RWPE1 (cell line): ENCODE measurements around the gene EXD2.
A peak's percentile ranks its signal among the peaks of the same experiment; 100 is the strongest.

Experiments used
- CTCF ChIA-PET: fragments of 350-600 bp; sonication (Branson Sonifier 250); formaldehyde crosslinking; extraction: SDS; loops from one replicate; lab custom pipeline; 2021; lab: Yijun Ruan, JAX
- POLR2A ChIA-PET: fragments of 400-600 bp; formaldehyde crosslinking; extraction: SDS; loops from one replicate; lab custom pipeline; 2020; ENCODE audit warnings: antibody characterized with exemption; ENCODE audit not compliant: low non-redundant PET; lab: Yijun Ruan, JAX
- DNase-seq: peaks from one replicate; pipeline ENCODE4 v3.0.0; 2012; ENCODE audit warnings: low spot score
- H3K27ac ChIP-seq: fragments of 450-650 bp; 2 replicates; pipeline ENCODE4 v1.5.1; 2017
- TF ChIP-seq, protein P1 (sequence below): fragments of 450-650 bp; conservative IDR thresholded peaks from 2 replicates; pipeline ENCODE4 v1.5.1; 2017; ENCODE audit warnings: low read depth, mild to moderate bottlenecking

Gene EXD2

DNA sequence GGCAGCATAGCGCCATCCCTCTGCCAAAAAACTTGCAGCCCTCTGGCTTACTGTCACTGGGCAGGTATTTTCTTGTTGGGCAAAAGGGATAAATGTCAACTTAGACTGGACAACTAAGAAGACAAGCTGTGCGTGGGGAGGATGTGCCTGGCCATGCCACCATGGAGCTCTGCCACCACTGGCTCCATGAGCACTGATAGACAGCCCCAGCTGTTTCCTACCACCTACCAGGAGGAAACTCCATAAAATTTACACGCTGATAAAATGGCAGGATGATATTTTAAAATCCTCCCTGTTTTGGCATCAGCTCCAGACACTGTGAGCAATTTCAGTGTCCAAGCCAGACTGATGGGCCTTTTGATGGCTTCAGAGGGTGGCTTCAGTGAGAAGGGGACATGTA lies 61.6 kb downstream of the EXD2 start:
- POLR2A ChIA-PET = no interaction called here
- no peak overlapping the region for H3K27ac ChIP-seq
- CTCF ChIA-PET = interaction anchor here (0.6 kb wide), 1 partner anchor 333 kb away, joined by 4 read pairs; no protein-coding TSS in a partner anchor
- TF ChIP-seq, protein P1, sequence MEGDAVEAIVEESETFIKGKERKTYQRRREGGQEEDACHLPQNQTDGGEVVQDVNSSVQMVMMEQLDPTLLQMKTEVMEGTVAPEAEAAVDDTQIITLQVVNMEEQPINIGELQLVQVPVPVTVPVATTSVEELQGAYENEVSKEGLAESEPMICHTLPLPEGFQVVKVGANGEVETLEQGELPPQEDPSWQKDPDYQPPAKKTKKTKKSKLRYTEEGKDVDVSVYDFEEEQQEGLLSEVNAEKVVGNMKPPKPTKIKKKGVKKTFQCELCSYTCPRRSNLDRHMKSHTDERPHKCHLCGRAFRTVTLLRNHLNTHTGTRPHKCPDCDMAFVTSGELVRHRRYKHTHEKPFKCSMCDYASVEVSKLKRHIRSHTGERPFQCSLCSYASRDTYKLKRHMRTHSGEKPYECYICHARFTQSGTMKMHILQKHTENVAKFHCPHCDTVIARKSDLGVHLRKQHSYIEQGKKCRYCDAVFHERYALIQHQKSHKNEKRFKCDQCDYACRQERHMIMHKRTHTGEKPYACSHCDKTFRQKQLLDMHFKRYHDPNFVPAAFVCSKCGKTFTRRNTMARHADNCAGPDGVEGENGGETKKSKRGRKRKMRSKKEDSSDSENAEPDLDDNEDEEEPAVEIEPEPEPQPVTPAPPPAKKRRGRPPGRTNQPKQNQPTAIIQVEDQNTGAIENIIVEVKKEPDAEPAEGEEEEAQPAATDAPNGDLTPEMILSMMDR = no peak
- DNase-seq = no peak

DNA sequence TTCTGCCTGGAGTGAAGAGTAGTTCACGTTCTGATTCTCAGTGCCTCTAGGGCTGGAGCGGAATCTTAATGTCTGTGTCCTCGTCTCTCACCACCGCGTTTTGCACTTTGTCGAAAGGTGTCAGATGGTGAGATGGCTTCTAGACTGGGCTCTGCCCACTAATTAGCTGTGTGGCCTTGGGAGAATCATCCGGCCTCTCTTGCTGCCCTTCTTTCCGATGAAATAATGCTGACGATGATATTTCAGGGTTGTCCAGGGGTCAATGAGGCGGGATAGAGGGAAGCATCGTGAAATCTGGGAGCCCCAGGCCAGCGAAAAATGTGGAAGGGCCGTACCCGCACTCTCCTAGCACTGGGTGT lies 67.8 kb downstream of the EXD2 start:
- no peak overlapping the region for H3K27ac ChIP-seq
- CTCF ChIA-PET = interaction anchor here (0.7 kb wide), 1 partner anchor 16 kb away, joined by 3 read pairs; no protein-coding TSS in a partner anchor
- DNase-seq = no peak
- TF ChIP-seq, protein P1 = no peak
- POLR2A ChIA-PET = no interaction called here

DNA sequence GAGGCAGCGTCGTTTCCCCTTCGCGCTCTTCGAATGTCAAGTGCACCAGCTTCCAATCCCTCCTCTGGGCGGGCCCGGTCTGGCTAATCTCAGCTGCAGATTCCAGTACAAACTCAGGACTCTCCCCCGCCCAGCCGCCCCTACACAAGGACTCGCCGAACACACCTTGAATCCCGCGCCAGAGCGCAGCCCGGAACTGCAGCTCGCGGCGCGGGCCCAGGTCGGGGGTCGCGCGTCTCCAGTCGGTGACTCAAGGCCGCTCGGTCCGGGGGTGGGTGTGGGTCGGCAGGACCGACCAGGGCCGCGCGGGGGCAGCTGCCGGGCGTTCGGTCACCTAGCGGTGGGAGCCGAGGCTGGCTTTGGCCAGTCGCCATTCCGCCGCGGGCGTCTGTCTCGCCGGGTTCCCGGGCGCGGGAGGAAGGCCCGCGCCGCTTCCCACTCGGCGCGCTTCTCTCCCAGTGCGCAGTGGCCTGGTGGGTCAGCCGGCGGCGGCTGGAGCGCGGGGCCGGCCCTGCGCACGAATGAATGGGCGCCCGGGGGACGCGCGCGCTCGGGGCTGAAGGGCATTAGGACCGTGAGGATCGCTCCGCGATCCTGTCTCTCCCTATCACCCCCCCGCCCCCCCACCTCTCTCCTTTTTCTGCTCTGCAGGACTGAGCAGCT lies 68.4 kb downstream of the EXD2 start, which contains the start of gene GALNT16:
Gene GALNT16, plus strand, starts transcription at position 632 of the 663 bp plus-strand sequence. CDS start 133 bp downstream, outside the sequence.
- POLR2A ChIA-PET = no interaction called here
- TF ChIP-seq, protein P1 = no peak
- peak; percentile 27 for DNase-seq
- CTCF ChIA-PET = interaction anchor here (0.5 to 0.8 kb wide), 6 partner anchors 9 to 1688 kb away, joined by 3 to 6 read pairs (median 3); no protein-coding TSS in a partner anchor
- H3K27ac ChIP-seq = no peak within 1 kb of the TSS

DNA sequence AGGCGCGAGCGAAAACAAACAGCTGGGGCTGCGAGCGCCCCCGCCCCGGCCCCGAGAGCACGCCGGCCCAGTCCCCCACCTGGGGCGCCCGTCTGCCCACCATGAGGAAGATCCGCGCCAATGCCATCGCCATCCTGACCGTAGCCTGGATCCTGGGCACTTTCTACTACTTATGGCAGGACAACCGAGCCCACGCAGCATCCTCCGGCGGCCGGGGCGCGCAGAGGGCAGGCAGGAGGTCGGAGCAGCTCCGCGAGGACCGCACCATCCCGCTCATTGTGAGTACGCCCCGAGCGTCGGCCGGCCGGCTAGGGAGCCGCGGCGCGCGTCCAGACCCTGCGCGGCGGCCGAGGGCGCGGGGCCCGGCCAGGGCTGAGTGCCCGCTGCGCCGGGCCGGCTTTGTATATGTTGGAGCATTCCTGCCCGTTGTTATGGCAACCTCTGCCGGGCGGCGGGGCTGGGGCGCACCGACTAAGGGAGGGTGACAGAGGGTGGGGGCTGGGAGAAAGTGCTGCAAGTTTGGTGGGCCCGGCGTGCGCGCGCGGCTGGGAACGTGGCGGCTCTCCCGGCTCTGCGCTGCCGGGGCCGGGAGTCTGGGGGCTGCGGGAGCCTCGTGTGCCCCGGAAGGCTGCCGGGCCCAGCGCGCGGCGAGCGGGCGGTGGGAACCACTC lies 69.0 kb downstream of the EXD2 start:
- ChIA-PET CTCF (interaction anchor here (0.5 to 0.8 kb wide), 5 partner anchors 8 to 1689 kb away, joined by 3 to 6 read pairs (median 3); no protein-coding TSS in a partner anchor), POLR2A (no interaction called here)
- DNase-seq = peak; percentile 7
- TF ChIP-seq, protein P1 = no peak
- H3K27ac ChIP-seq = no peak overlapping the region

DNA sequence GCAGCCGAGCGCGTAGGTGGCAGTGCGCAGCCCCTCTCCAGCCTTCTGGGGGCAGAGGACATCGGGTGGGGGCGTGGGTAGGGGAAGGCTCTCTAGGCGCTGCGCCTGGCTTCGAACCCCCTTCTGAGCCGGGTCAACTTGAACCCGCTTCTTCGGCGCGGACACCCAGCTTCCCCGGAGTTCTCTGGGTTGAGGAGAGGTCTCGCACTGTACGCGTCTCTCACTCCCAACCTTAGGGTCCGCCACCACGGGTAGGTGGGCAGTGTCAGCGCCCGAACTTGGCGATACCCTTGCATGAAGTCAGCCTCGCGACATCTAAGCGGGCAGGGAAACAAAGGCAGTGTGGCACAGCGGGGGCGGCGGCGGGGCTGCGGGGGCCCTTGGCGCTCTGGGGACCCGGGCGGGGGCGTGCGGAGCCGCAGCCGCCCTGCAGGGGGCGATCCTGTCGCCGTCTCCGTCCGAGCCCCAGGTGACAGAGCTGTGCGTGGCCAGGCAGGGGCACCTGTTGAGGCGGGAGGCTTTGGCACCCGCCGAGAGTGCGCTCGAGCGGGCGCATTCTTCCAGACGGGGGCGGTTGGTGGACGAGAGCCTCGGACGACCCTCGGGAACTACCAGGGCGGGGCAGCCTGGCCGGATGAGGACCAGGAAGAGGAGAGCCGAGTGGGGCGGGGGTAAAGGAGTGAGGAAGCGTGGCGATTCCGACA lies 69.7 kb downstream of the EXD2 start:
- H3K27ac ChIP-seq = no peak overlapping the region
- CTCF ChIA-PET = interaction anchor here (0.6 to 0.9 kb wide), 2 partner anchors 18 to 170 kb away, joined by 3 read pairs; no protein-coding TSS in a partner anchor
- DNase-seq = peak; percentile 26
- POLR2A ChIA-PET = no interaction called here
- TF ChIP-seq, protein P1 = no peak

DNA sequence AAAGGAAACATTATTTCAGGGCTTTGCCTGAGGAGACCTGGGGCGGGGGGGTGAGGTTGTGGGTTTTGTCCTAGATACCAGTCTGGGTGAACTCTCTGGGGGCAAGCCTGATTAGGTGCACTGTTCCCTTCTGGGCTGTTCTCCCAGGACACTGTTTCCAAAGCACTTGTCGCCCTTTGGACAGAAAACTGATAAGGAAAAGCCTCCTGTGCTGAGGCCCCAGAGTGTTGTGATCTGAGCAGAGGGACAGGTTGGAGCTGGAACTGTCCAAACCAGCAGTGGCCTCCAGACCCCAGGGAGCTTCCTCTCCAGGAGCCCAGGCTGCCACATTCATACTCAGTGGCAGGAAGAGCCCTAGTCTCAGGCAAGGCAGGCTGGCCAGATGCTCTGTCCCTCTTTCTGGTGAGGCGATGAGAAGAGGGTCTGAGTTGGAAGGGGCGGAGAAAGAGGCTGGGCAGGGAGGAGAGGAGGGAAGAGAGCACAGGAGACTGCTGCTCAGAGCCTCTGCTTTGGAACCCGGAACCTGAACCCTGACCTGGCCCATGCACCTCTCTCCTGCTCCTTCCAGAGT lies 70.5 kb downstream of the EXD2 start:
- POLR2A ChIA-PET = no interaction called here
- no peak overlapping the region for H3K27ac ChIP-seq

More for the DNA sequence above, 70.5 kb downstream of the EXD2 start:
- TF ChIP-seq, protein P1 = no peak
- CTCF ChIA-PET = interaction anchor here (0.6 to 0.9 kb wide), 2 partner anchors 19 to 169 kb away, joined by 3 read pairs; no protein-coding TSS in a partner anchor
- DNase-seq = no peak
